Measurements from ENCODE around the gene SYT11.

SYT11 gene

DNA sequence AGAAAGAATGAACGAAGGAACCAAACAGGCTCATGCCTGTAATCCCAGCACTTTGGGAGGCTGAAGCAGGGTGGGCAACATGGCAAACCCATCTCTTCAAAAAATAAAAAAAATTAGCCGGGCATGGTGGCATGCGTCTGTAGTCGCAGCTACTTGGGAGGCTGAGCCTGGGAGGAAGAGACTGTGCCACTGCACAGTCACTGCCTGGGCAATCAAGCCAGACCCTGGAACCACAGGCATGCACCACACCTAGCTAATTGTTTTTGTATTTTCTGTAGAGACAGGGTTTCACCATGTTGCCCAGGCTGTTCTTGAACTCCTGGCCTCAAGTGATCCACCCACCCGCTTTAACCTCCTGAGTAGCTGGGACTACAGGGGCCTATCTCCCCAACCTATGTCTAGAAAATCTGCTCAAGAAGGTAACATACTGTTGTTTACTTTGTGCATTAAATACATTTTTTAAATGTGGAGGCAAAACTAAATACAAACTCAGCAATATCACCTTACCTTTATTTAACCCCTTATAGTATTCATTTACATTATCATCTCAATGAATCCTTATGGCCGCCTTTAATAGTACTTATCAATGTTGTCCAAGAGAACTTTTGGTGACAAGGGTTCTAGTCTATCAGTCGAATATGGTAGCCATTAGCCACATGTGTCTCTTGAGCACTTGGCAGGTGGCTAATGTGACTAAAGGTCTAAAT lies 72.1 kb downstream of the SYT11 start:
- no peaks in the 10 kb centered on the region for H3K27me3 ChIP-seq (ENCODE audit: insufficient read depth, low read length, poor library complexity, severe bottlenecking)
- no peak overlapping the region for H2AFZ ChIP-seq (ENCODE audit: low read length)
- peak overlapping the region; percentile 94 for H3K4me3 ChIP-seq (ENCODE audit: low read length, poor library complexity, severe bottlenecking)
- peaks cover 32% of the 10 kb centered on the region for H3K4me1 ChIP-seq (ENCODE audit: insufficient read depth, low read length, poor library complexity, severe bottlenecking)
- peak overlapping the region; percentile 97 for H3K9ac ChIP-seq (ENCODE audit: low read depth, low read length, poor library complexity, severe bottlenecking)
- H3K4me2 ChIP-seq (ENCODE audit: low read depth, low read length, poor library complexity, severe bottlenecking): peak overlapping the region; percentile 88
- H3K9me2 ChIP-seq (replicated peaks; ENCODE audit: low read depth, low read length): no peaks in the 10 kb centered on the region
- H4K20me1 ChIP-seq (ENCODE audit: insufficient read depth, low read length, poor library complexity, severe bottlenecking): peaks cover 66% of the 10 kb centered on the region
- H3K9me3 ChIP-seq (ENCODE audit: insufficient read depth, low read depth, low read length): no peaks in the 10 kb centered on the region
- no peaks in the 10 kb centered on the region for H3F3A ChIP-seq (ENCODE audit: low read depth)
- peaks cover 28% of the 10 kb centered on the region for H3K36me3 ChIP-seq (ENCODE audit: insufficient read depth, low read length)
- TF ChIP-seq EZH2phosphoT487 (IDR thresholded peaks at IDR 0.05; ENCODE audit: borderline replicate concordance) (no peak), CTCF (conservative IDR thresholded peaks at IDR 0.05; ENCODE audit: low read length) (no peak)
- peaks cover 75% of the 10 kb centered on the region for H3K79me2 ChIP-seq (ENCODE audit: insufficient read depth, low read length)

DNA sequence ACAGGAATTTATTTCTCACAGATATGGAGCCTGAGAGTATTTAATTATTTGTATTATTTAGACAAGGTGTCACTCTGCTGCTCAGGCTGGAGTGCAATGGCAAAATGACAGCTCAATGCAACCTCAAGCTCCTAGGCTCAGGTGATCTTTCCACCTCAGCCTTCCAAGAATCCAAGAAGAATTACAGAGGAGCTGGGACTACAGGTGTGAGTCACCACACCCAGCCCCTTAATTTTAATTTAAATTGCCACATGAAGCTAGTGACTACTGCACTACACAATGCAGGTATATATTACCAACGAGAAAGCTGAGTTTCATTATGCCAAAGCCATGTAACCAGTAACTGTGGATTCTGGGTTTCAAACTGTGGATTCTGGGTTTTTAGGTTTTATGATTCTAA lies 72.7 kb downstream of the SYT11 start:
- Histone ChIP-seq H3K36me3 (ENCODE audit: insufficient read depth, low read length) (peaks cover 22% of the 10 kb centered on the region), H3K9me2 (replicated peaks; ENCODE audit: low read depth, low read length) (no peaks in the 10 kb centered on the region), H3K9ac (ENCODE audit: low read depth, low read length, poor library complexity, severe bottlenecking) (peak overlapping the region; percentile 97), H3F3A (ENCODE audit: low read depth) (no peaks in the 10 kb centered on the region), H3K79me2 (ENCODE audit: insufficient read depth, low read length) (peaks cover 69% of the 10 kb centered on the region), H2AFZ (ENCODE audit: low read length) (no peak overlapping the region), H3K4me2 (ENCODE audit: low read depth, low read length, poor library complexity, severe bottlenecking) (peak overlapping the region; percentile 88), H3K4me1 (ENCODE audit: insufficient read depth, low read length, poor library complexity, severe bottlenecking) (peaks cover 32% of the 10 kb centered on the region), H3K4me3 (ENCODE audit: low read length, poor library complexity, severe bottlenecking) (peak overlapping the region; percentile 94), H3K9me3 (ENCODE audit: insufficient read depth, low read depth, low read length) (no peaks in the 10 kb centered on the region), H3K27me3 (ENCODE audit: insufficient read depth, low read length, poor library complexity, severe bottlenecking) (no peaks in the 10 kb centered on the region), H4K20me1 (ENCODE audit: insufficient read depth, low read length, poor library complexity, severe bottlenecking) (peaks cover 60% of the 10 kb centered on the region)
- TF ChIP-seq EZH2phosphoT487 (IDR thresholded peaks at IDR 0.05; ENCODE audit: borderline replicate concordance) (no peak), CTCF (conservative IDR thresholded peaks at IDR 0.05; ENCODE audit: low read length) (no peak)

- H3K9ac ChIP-seq (ENCODE audit: low read depth, low read length, poor library complexity, severe bottlenecking): peak overlapping the region; percentile 97
- H3K9me3 ChIP-seq (ENCODE audit: insufficient read depth, low read depth, low read length): no peaks in the 10 kb centered on the region
- H3K27me3 ChIP-seq (ENCODE audit: insufficient read depth, low read length, poor library complexity, severe bottlenecking): no peaks in the 10 kb centered on the region
- peak overlapping the region; percentile 88 for H3K4me2 ChIP-seq (ENCODE audit: low read depth, low read length, poor library complexity, severe bottlenecking)
- peaks cover 65% of the 10 kb centered on the region for H3K79me2 ChIP-seq (ENCODE audit: insufficient read depth, low read length)
- peak overlapping the region; percentile 94 for H3K4me3 ChIP-seq (ENCODE audit: low read length, poor library complexity, severe bottlenecking)
- no peaks in the 10 kb centered on the region for H3K9me2 ChIP-seq (replicated peaks; ENCODE audit: low read depth, low read length)
- H3K36me3 ChIP-seq (ENCODE audit: insufficient read depth, low read length): peaks cover 18% of the 10 kb centered on the region
- no peak overlapping the region for H2AFZ ChIP-seq (ENCODE audit: low read length)
- no peak for TF ChIP-seq CTCF (conservative IDR thresholded peaks at IDR 0.05; ENCODE audit: low read length)
- TF ChIP-seq EZH2phosphoT487 (IDR thresholded peaks at IDR 0.05; ENCODE audit: borderline replicate concordance): no peak
- H3F3A ChIP-seq (ENCODE audit: low read depth): no peaks in the 10 kb centered on the region
- H4K20me1 ChIP-seq (ENCODE audit: insufficient read depth, low read length, poor library complexity, severe bottlenecking): peaks cover 60% of the 10 kb centered on the region
- H3K4me1 ChIP-seq (ENCODE audit: insufficient read depth, low read length, poor library complexity, severe bottlenecking): peaks cover 32% of the 10 kb centered on the region
Observed at GRCh38 chr1:155932487-155932886, 73.1 kb downstream of the SYT11 start.
